ENCODE results near the gene P3R3URF.
"Not testable (repeated sequence)": the region's sequence is repeated elsewhere in the genome, so short reads cannot be mapped to it uniquely, and the experiment has no call there.

The P3R3URF gene

GRCh38 chr1:46176211-46176865, at the start of gene P3R3URF:
Gene P3R3URF (minus strand): TSS chr1:46176488. CDS start chr1:46176471, 17 bp downstream.
- Histone ChIP-seq H3K27ac (peak within 1 kb of the TSS; percentile 71 to 78), H3K4me1 (peaks cover 0 to 45% (median 28%) of the 10 kb centered on the region in 4 donors), H3K9me3 (no peaks in the 10 kb centered on the region), H3K36me3 (no peaks in the 10 kb centered on the region), H3K4me3 (no peak within 1 kb of the TSS), H3K27me3 (no peaks in the 10 kb centered on the region)
- DNase-seq, result no peak
- intact Hi-C loops (cut with DNase I; ENCODE audit: low total_unique reads), result no loop called here
- TF ChIP-seq, protein P1, sequence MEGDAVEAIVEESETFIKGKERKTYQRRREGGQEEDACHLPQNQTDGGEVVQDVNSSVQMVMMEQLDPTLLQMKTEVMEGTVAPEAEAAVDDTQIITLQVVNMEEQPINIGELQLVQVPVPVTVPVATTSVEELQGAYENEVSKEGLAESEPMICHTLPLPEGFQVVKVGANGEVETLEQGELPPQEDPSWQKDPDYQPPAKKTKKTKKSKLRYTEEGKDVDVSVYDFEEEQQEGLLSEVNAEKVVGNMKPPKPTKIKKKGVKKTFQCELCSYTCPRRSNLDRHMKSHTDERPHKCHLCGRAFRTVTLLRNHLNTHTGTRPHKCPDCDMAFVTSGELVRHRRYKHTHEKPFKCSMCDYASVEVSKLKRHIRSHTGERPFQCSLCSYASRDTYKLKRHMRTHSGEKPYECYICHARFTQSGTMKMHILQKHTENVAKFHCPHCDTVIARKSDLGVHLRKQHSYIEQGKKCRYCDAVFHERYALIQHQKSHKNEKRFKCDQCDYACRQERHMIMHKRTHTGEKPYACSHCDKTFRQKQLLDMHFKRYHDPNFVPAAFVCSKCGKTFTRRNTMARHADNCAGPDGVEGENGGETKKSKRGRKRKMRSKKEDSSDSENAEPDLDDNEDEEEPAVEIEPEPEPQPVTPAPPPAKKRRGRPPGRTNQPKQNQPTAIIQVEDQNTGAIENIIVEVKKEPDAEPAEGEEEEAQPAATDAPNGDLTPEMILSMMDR (IDR thresholded peaks at IDR 0.05), result no peak

- no peak for DNase-seq
- peaks cover 0 to 3% (median 0%) of the 10 kb centered on the region in 4 donors for H3K4me1 ChIP-seq
- H3K9me3 ChIP-seq, result no peaks in the 10 kb centered on the region
- intact Hi-C loops (cut with DNase I; ENCODE audit: low total_unique reads), result loop anchor here (5.0 kb wide), 1 partner anchor 188 kb away; no protein-coding TSS in a partner anchor
- TF ChIP-seq, protein P1 (IDR thresholded peaks at IDR 0.05), result no peak
- H3K4me3 ChIP-seq, result no peak overlapping the region
- no peak overlapping the region for H3K27ac ChIP-seq
- H3K27me3 ChIP-seq, result no peaks in the 10 kb centered on the region
- H3K36me3 ChIP-seq, result peaks cover 0 to 16% (median 15%) of the 10 kb centered on the region in 3 donors
Observed at GRCh38 chr1:46224966-46225365, 48.7 kb upstream of the P3R3URF start.

DNA sequence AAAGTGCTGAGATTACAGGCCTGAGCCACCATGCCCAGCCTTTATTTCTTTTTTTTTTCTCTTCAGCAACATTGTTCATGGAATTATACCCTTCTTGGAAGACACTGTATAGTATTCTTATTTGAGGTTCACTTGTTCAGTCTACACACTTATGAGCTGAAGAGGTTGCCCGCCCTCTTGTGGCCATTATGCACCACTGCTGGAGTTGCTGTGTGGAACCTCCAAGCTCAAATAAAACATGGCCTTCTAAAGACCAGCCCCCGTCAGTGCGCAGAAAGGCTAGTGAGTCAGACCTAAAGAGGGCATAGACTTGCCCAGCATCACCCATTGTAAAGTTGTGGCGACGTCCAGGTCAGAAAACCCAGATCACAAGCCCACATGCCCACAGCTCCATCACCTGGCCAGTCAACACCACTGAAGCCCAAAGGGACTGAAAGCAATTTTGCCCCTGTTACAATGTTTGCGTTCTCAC, 47.2 kb upstream of the P3R3URF start:
- Histone ChIP-seq H3K27me3 (no peaks in the 10 kb centered on the region), H3K27ac (no peak overlapping the region), H3K9me3 (no peaks in the 10 kb centered on the region), H3K4me3 (no peak overlapping the region), H3K4me1 (peaks cover 0 to 3% (median 0%) of the 10 kb centered on the region in 4 donors), H3K36me3 (peaks cover 0 to 24% (median 19%) of the 10 kb centered on the region in 3 donors)
- DNase-seq, result peak; percentile 49 to 76
- intact Hi-C loops (cut with DNase I; ENCODE audit: low total_unique reads), result no loop called here
- TF ChIP-seq, protein P1 (IDR thresholded peaks at IDR 0.05), result peak; percentile 89 to 92

- intact Hi-C loops (cut with DNase I; ENCODE audit: low total_unique reads); H3K4me3 ChIP-seq; H3K9me3 ChIP-seq; H3K4me1 ChIP-seq; DNase-seq; H3K27ac ChIP-seq; H3K27me3 ChIP-seq: not testable (repeated sequence)
- peaks cover 0 to 24% (median 19%) of the 10 kb centered on the region in 3 donors for H3K36me3 ChIP-seq
Observed at GRCh38 chr1:46223055-46223454, 46.8 kb upstream of the P3R3URF start.

- peaks cover 0 to 24% (median 19%) of the 10 kb centered on the region in 3 donors for H3K36me3 ChIP-seq
- H3K9me3 ChIP-seq, result no peaks in the 10 kb centered on the region
- H3K4me3 ChIP-seq, result no peak overlapping the region
- no peaks in the 10 kb centered on the region for H3K27me3 ChIP-seq
- DNase-seq, result no peak
- intact Hi-C loops (cut with DNase I; ENCODE audit: low total_unique reads), result no loop called here
- H3K4me1 ChIP-seq, result peaks cover 0 to 3% (median 0%) of the 10 kb centered on the region in 4 donors
- TF ChIP-seq, protein P1 (IDR thresholded peaks at IDR 0.05), result no peak
- no peak overlapping the region for H3K27ac ChIP-seq
Observed at GRCh38 chr1:46221749-46222148, 45.5 kb upstream of the P3R3URF start.

DNA sequence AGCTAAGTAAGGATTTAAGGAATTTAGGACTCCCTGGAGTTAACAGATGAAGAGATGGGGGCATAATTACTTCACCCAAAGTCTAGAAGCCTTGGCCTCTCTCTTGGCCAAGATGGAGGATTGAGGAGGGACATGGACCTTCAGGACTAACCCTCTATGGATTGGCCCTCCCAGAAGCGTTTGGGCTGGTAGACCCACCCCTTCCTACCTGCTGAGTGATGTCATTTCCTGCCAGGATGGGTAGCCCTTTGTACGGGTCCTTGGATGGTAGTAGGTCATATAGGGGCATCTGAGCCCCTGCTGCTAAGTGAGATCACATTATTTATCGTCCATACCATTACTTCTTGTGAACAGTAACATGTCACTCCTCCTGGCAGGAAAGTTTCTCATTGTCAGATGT, 44.5 kb upstream of the P3R3URF start:
- Histone ChIP-seq H3K27me3 (no peaks in the 10 kb centered on the region), H3K27ac (no peak overlapping the region), H3K36me3 (peaks cover 0 to 24% (median 19%) of the 10 kb centered on the region in 3 donors), H3K4me3 (no peak overlapping the region), H3K9me3 (no peaks in the 10 kb centered on the region), H3K4me1 (peaks cover 0 to 3% (median 0%) of the 10 kb centered on the region in 4 donors)
- DNase-seq, result no peak
- intact Hi-C loops (cut with DNase I; ENCODE audit: low total_unique reads), result no loop called here
- TF ChIP-seq, protein P1 (IDR thresholded peaks at IDR 0.05), result no peak
